Measurements from ENCODE around the gene NTN1. TPM values are rescaled to one million over a fixed set of nuclear protein-coding genes. Genes with fewer than 3 reads are reported as not detected.

The NTN1 gene
- total RNA-seq, 1 donor from 2014 or later: 7.8 TPM

- Histone ChIP-seq H3K4me1 (no peaks in the 10 kb centered on the region), H3K27ac (no peak overlapping the region), H3K36me3 (no peaks in the 10 kb centered on the region), H3K9me3 (no peaks in the 10 kb centered on the region), H3K4me3 (no peak overlapping the region), H3K27me3 (ENCODE audit: low read depth) (peaks cover 3% of the 10 kb centered on the region)
- DNase-seq: no peak
- ATAC-seq: no peak
- TF ChIP-seq CTCF (IDR thresholded peaks at IDR 0.05): no peak
- intact Hi-C loops (cut with DNase I): no loop called here
Observed at GRCh38 chr17:9162275-9162985, 141.1 kb downstream of the NTN1 start.

GRCh38 chr17:9166788-9167187 is 145.5 kb downstream of the NTN1 start:
- no peak overlapping the region for H3K4me3 ChIP-seq
- H3K9me3 ChIP-seq: no peaks in the 10 kb centered on the region
- no peaks in the 10 kb centered on the region for H3K27me3 ChIP-seq (ENCODE audit: low read depth)
- H3K27ac ChIP-seq: no peak overlapping the region
- DNase-seq (no peak), ATAC-seq (no peak)
- H3K4me1 ChIP-seq: no peaks in the 10 kb centered on the region
- H3K36me3 ChIP-seq: no peaks in the 10 kb centered on the region
- no peak for TF ChIP-seq CTCF (IDR thresholded peaks at IDR 0.05)
- intact Hi-C loops (cut with DNase I): no loop called here

DNA sequence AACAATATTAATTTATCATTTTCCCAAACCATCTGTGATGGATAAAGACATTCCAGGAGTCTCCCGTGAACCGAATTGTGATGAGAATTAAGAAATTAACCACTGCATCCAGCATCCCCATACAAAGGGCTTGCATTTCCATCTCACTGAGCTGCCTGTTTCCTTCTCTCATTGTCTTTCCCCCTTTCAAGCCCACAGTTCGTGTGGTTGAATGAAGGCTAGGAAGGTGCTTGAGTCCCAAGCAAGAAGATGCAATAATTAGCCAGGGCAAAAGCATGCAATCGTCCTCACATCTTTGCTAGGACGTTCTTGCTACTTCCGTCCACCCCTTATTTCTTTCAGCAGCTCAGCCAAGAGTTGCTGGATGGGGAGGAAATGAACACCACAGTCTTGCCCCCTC is 146.1 kb downstream of the NTN1 start:
- Histone ChIP-seq H3K4me1 (no peaks in the 10 kb centered on the region), H3K36me3 (no peaks in the 10 kb centered on the region), H3K4me3 (no peak overlapping the region), H3K27ac (no peak overlapping the region), H3K9me3 (no peaks in the 10 kb centered on the region), H3K27me3 (ENCODE audit: low read depth) (no peaks in the 10 kb centered on the region)
- no peak for TF ChIP-seq CTCF (IDR thresholded peaks at IDR 0.05)
- ATAC-seq: no peak
- no peak for DNase-seq
- intact Hi-C loops (cut with DNase I): no loop called here

GRCh38 chr17:9169116-9169515 is 147.8 kb downstream of the NTN1 start:
- no peaks in the 10 kb centered on the region for H3K9me3 ChIP-seq
- no peak for TF ChIP-seq CTCF (IDR thresholded peaks at IDR 0.05)
- no peaks in the 10 kb centered on the region for H3K4me1 ChIP-seq
- intact Hi-C loops (cut with DNase I): no loop called here
- no peak overlapping the region for H3K27ac ChIP-seq
- H3K36me3 ChIP-seq: no peaks in the 10 kb centered on the region
- ATAC-seq (no peak), DNase-seq (no peak)
- H3K27me3 ChIP-seq (ENCODE audit: low read depth): no peaks in the 10 kb centered on the region
- no peak overlapping the region for H3K4me3 ChIP-seq

GRCh38 chr17:9170336-9170735 is 149.0 kb downstream of the NTN1 start:
- intact Hi-C loops (cut with DNase I): no loop called here
- Histone ChIP-seq H3K9me3 (peaks cover 3% of the 10 kb centered on the region), H3K27ac (no peak overlapping the region), H3K4me3 (no peak overlapping the region), H3K4me1 (no peaks in the 10 kb centered on the region), H3K36me3 (no peaks in the 10 kb centered on the region), H3K27me3 (ENCODE audit: low read depth) (no peaks in the 10 kb centered on the region)
- ATAC-seq (no peak), DNase-seq (no peak)
- TF ChIP-seq CTCF (IDR thresholded peaks at IDR 0.05): no peak

All from lower lobe of right lung (tissue), 2 donors.